GM19452 (cell line): Measurements from ENCODE around the gene OR11H1.
"Not testable (repeated sequence)": the region's sequence is repeated elsewhere in the genome, so short reads cannot be mapped to it uniquely, and the experiment has no call there.

Experiments
- ATAC-seq: cut with Tn5 transposase; IDR thresholded peaks from one replicate; pipeline ENCODE4 v1.9.1; 2021; ENCODE audit not compliant: unreplicated experiment

The OR11H1 gene, protein sequence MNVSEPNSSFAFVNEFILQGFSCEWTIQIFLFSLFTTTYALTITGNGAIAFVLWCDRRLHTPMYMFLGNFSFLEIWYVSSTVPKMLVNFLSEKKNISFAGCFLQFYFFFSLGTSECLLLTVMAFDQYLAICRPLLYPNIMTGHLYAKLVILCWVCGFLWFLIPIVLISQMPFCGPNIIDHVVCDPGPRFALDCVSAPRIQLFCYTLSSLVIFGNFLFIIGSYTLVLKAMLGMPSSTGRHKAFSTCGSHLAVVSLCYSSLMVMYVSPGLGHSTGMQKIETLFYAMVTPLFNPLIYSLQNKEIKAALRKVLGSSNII

GRCh38 chr22:15527892-15528291 lies at the start of gene OR11H1:
Gene OR11H1 (plus strand): TSS chr22:15528192. CDS start chr22:15528192, 0 bp downstream.
- not testable (repeated sequence) for ATAC-seq

- ATAC-seq, result not testable (repeated sequence)
These were observed 18.0 kb upstream of the OR11H1 start for GRCh38 chr22:15509967-15510366.

GRCh38 chr22:15515896-15516295 lies 12.1 kb upstream of the OR11H1 start:
- not testable (repeated sequence) for ATAC-seq

DNA sequence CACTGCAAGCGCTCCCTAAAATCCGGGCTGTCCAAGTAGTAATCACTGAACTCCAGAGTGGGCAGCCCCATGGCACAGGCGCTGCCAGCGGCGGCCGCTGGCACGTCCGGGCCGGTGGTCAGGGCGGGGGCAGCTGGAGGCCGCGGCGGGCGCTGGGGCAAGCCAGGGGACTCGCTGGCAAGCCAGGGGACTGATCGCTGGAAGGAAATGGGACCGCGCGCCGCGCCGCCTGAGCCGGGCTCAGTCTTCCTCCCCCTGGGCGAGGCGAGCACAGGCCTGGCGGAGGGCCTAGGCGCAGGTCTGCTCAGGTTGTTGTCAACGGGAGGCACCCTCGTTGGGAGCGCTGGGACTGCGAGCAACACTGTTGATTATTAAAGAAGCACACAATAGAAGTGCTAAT lies 25.8 kb downstream of the OR11H1 start:
- ATAC-seq, result not testable (repeated sequence)

DNA sequence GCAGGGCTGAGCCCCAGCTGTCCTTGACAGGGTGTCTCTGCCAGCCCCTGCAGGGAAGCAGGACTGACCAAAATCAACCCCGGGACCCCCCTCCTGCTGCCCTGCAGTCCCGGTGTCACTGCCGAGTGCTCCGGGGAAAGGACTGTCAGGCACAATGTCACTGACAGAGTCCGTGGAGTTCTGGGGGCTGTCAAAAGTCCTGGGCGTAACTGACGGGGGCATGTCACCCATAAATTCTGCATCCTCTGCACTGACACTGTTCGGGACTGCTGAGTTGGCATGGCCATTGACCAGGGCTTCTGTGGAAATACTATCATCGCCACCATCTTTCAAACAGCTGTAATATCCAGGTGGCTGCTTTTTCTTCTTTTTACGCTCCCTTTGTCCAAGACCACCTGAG lies 35.5 kb downstream of the OR11H1 start:
- ATAC-seq, result not testable (repeated sequence)

GRCh38 chr22:15565063-15565462 lies 37.1 kb downstream of the OR11H1 start:
- not testable (repeated sequence) for ATAC-seq
